Measurements from ENCODE around the gene EVA1C. TPM values are rescaled to one million over a fixed set of nuclear protein-coding genes. Genes with fewer than 3 reads are reported as not detected.

Gene EVA1C
- total RNA-seq, 1 experiment from 2014 or later: 0.98 TPM

- H3K23ac ChIP-seq (ENCODE audit: insufficient read length, low read depth, low read length): no peak overlapping the region
- H2BK5ac ChIP-seq (ENCODE audit: insufficient read length, low read length): no peak overlapping the region
- no peak overlapping the region for H4K8ac ChIP-seq (replicated peaks; ENCODE audit: insufficient read length, low read depth, low read length)
- H3K79me2 ChIP-seq (ENCODE audit: insufficient read depth, low read length): peaks cover 37% of the 10 kb centered on the region
- H3K79me1 ChIP-seq (ENCODE audit: insufficient read depth, low read depth, low read length, poor library complexity, severe bottlenecking): peaks cover 8% of the 10 kb centered on the region
- H3K4me2 ChIP-seq (ENCODE audit: insufficient read depth, insufficient read length, low read length): peak overlapping the region; percentile 99
- H3K27ac Mint-ChIP-seq: no peak overlapping the region; a peak in 1 of 7 replicates
- H3K4me3 Mint-ChIP-seq: peak overlapping the region; percentile 89 to 93
- peaks cover 46% of the 10 kb centered on the region for H3K27me3 Mint-ChIP-seq (ENCODE audit: low read depth)
- no peak overlapping the region for H2AK5ac ChIP-seq (ENCODE audit: insufficient read length, low read length)
- no peak for DNase-seq
- no peak overlapping the region for H3K27ac ChIP-seq (ENCODE audit: insufficient read length, low read depth, low read length)
- H4K20me1 ChIP-seq (ENCODE audit: control insufficient read depth, insufficient read depth, insufficient read length): no peaks in the 10 kb centered on the region
- WGBS (ENCODE audit: extremely low coverage, insufficient read length, low lambda C conversion rate): no CpG with 5 or more reads among the region's 32 CpGs
- H3K56ac ChIP-seq (ENCODE audit: insufficient read length, low read depth, low read length): no peak overlapping the region
- no peak overlapping the region for H4K5ac ChIP-seq (ENCODE audit: insufficient read length, low read depth, low read length)
- no peak overlapping the region for H2BK120ac ChIP-seq (ENCODE audit: low read depth, low read length, poor library complexity, severe bottlenecking)
- no peaks in the 10 kb centered on the region for H3K9me3 ChIP-seq (ENCODE audit: control insufficient read depth, low read depth, low read length)
- no peak overlapping the region for H2BK20ac ChIP-seq (ENCODE audit: low read depth, low read length, poor library complexity, severe bottlenecking)
- no peak overlapping the region for H3K4ac ChIP-seq (ENCODE audit: low read depth, low read length)
- H3K27me3 ChIP-seq (ENCODE audit: insufficient read depth, low read length): no peaks in the 10 kb centered on the region
- no peak for TF ChIP-seq CTCF (conservative IDR thresholded peaks at IDR 0.05)
- H3K14ac ChIP-seq (ENCODE audit: insufficient read depth, low read length): peak overlapping the region; percentile 9; the same call in 1 of the 2 replicates
- no peak overlapping the region for H3T11ph ChIP-seq (ENCODE audit: low read length)
- no peak overlapping the region for H2AFZ ChIP-seq (ENCODE audit: low read length)
- H3K9me3 Mint-ChIP-seq: peaks cover 21 to 24% of the 10 kb centered on the region in 2 experiments
- H3K4me1 ChIP-seq (ENCODE audit: insufficient read depth, low read length): no peaks in the 10 kb centered on the region; the same call in 1 of the 2 replicates
- H4K91ac ChIP-seq (ENCODE audit: insufficient read length, low read depth, low read length): no peak overlapping the region
- H2BK12ac ChIP-seq (ENCODE audit: insufficient read length, low read depth, low read length): no peak overlapping the region
- H2BK15ac ChIP-seq (ENCODE audit: low read depth, low read length): no peak overlapping the region
- peak overlapping the region; percentile 71 for H3K9ac ChIP-seq (ENCODE audit: extremely low read depth, insufficient read length, low read length)
- peaks cover 9% of the 10 kb centered on the region for H3K23me2 ChIP-seq (ENCODE audit: insufficient read length, low read depth, low read length, poor library complexity, severe bottlenecking)
- H3K36me3 Mint-ChIP-seq (ENCODE audit: insufficient read depth in 1 of 3, low read depth in 3 of 3): peaks cover 7 to 20% (median 18%) of the 10 kb centered on the region in 3 experiments
- peaks cover 21 to 23% of the 10 kb centered on the region in 2 experiments for H3K4me1 Mint-ChIP-seq
- H3K18ac ChIP-seq (ENCODE audit: insufficient read length, low read depth, low read length): no peak overlapping the region
These were observed 20.1 kb upstream of the EVA1C start for GRCh38 chr21:32392299-32392879.
